ENCODE results near the gene LENG9.
"Not testable (repeated sequence)": the region's sequence is repeated elsewhere in the genome, so short reads cannot be mapped to it uniquely, and the experiment has no call there.

The LENG9 gene

GRCh38 chr19:54458648-54459281 is 4.8 kb downstream of the LENG9 start:
- no peak for DNase-seq

DNA sequence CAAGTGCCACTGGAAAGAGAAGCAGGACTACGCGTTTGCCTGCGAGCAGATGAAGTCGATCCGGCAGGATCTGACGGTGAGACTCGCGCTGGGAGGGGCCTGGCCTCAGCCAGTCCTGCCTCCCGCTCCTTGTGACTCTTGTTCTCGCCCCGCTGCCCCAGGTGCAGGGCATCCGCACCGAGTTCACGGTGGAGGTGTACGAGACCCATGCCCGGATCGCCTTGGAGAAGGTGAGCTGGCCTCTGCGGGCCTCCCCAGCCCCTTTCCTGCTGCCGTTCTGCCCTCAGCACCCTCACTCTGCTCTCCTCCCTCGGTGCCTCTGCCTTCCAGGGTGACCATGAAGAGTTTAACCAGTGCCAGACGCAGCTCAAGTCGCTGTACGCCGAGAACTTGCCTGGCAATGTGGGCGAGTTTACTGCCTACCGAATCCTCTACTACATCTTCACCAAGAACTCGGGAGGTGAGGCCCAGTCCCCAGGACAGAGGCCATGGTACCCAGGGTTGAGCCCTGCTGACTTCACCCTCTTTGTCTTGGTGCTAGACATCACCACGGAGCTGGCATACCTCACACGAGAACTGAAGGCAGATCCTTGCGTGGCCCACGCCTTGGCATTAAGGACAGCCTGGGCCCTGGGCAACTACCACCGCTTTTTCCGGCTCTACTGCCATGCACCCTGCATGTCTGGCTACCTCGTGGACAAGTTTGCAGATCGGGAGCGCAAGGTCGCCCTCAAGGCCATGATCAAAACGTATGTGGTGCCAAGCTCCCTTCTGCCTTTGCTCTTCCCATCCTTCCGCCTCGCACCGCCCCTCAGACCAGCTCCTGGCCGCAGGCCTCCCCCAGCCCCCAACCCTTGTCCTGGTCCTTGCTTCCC is 5.6 kb downstream of the LENG9 start:
- no peak for DNase-seq

- DNase-seq: no peak
Measured at GRCh38 chr19:54456423-54457373, 6.9 kb downstream of the LENG9 start.

DNA sequence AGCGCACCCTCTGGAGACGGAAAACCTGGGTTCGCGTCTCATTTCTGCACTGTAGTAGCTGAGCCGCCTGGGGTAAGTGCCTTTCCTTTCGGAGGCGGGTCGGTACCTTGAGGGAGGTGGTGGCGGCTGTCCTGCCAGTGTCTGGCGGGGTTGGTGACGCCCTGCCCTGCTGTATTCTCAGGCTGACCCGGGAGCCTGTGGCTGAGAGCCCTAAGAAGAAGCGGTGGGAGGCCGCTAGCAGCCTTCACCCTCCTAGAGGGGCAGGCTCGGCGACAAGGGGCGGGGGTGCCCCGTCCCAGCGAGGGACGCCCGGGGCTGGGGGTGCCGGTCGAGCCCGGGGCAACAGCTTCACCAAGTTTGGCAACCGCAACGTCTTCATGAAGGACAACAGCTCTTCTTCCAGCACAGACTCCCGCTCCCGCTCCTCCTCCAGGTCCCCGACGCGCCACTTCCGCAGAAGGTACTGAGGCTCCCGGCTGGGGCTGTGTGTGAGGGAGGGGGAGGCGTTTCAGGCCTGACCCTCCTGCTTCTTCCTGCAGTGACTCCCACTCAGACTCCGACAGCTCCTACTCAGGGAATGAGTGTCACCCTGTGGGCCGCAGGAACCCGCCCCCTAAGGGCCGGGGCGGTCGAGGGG is 7.7 kb downstream of the LENG9 start:
- DNase-seq: no peak

GRCh38 chr19:54454781-54455675 is 8.6 kb downstream of the LENG9 start:
- no peak for DNase-seq

GRCh38 chr19:54453921-54454780 is 9.4 kb downstream of the LENG9 start:
- DNase-seq: no peak

DNA sequence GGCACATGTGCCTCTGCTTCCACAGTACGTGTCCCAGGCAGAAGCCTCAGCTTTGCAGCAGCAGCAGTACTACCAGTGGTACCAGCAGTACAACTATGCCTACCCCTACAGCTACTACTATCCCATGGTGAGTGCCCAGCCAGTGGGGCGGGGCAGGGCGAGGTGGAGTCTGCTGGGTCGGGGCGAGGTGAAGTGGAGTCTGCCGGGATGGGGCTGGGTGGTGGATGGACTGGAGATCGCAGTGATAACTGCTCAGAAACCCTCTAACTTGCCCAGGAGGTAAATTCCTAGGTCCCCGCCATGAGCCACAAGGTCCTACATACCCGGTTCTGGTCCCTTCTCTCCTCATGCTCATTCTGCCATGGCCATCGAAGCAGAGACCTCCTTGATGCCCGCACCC is 11.0 kb downstream of the LENG9 start:
- DNase-seq: no peak

DNA sequence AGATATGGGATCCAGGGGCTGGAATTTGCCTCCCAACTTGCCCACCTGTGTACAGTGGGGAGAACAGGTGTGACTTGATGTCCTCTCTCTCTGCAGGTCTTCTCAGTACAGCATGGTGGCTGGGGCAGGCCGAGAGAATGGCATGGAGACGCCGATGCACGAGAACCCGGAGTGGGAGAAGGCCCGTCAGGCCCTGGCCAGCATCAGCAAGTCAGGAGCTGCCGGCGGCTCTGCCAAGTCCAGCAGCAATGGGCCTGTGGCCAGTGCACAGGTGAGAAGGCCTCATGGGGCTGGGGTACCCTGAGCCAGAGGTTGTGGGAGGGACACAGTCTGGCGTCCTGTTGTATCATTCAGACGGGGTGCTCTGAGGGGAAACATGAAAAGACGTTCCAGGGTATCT is 11.6 kb downstream of the LENG9 start:
- DNase-seq: no peak

DNA sequence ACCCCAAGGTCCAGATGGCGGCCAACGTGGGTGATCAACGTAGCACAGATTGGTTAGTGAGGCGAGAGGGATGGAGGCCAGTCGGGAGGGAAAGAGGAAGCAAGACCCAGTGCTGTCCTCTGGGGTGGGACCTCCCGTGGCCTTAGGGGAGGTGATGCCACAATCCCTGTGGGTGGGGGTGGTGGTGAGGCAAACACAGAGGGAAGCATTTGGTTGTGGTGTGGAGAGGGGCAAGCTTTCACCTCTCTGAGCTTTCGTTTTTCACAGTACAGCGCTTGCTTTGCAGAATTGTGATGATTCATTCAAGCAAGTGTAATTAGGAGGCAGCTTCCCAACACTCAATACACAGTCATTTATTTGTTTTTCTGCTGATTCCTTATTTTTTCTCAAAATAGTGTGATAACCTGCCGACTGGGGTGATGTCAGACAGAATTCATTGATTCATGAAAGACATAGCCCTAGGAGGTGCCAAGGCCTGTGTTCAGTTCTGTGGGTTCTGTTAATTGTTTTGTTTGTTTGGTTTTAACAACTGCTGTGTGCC is 12.2 kb downstream of the LENG9 start:
- no peak for DNase-seq

- peak in 1 of 2 donors; percentile 25 for DNase-seq
Measured at GRCh38 chr19:54449701-54450069, 13.9 kb downstream of the LENG9 start.

DNA sequence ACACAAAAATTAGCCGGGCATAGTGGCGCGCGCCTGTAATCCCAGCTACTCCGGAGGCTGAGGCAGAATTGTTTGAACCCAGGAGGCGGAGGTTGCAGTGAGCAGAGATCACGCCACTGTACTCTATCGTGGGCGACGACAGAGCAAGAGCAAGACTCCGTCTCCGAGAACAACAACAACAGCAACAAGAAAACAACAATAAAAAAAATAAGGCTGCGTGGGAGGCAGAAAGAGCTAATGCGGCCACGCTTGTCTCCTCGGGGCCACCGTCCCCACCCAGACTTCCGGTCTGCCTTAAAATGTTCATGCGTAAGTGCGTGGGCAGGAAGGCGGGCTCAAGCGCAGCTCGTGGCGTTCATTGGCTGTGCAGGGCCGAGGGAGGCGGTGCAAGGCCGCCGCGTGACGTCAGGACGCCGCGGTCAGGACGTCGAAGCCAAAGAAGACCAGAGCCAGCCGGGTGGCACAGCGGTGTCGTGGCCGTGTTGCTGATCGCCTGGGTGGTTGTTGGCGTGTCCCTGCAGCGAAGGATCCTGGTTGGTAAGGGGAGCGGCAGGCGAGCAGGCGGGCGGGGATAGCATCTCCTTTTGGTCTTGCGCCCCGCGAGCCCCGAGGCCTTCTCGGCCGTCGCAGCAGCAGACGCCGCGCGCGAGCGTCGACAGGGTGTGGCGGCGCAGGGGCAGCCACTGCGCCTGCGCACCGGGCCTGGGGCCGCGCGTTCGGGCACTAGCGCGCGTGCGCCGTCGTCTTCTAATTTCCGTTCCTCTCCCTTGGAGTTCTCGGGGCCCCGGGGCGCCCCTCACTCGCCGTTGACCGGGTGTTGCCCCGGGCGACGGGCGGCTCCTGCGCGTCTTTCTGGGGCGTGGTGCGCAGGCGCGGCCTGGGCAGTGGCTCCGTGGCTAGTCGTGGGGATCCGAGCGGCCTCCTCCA is 14.5 kb downstream of the LENG9 start, which contains the start of gene LENG8:
LENG8 (plus strand) TSS at position 426 of the 927 bp plus-strand sequence. CDS start 2,146 bp downstream, outside the sequence.
- DNase-seq: peak; percentile 93 to 95

- peak; percentile 30 to 38 for DNase-seq
Measured at GRCh38 chr19:54448040-54448773, 15.4 kb downstream of the LENG9 start.

DNA sequence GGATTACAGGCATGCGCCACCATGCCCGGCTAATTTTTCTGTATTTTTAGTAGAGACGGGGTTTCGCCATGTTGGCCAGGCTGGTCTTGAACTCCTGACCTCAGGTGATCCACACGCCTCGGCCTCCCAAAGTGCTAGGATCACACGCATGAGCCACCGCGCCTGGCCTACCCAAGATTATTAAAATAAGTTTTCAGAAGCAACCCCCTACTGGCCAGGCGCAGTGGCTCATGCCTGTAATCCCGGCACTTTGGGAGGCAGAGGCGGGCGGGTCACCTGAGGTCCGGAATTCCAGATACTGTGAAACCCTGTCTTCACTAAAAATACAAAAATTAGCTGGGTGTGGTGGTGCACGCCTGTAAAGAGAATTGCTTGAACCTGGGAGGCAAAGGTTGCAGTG is 17.2 kb downstream of the LENG9 start:
- not testable (repeated sequence) for DNase-seq

DNA sequence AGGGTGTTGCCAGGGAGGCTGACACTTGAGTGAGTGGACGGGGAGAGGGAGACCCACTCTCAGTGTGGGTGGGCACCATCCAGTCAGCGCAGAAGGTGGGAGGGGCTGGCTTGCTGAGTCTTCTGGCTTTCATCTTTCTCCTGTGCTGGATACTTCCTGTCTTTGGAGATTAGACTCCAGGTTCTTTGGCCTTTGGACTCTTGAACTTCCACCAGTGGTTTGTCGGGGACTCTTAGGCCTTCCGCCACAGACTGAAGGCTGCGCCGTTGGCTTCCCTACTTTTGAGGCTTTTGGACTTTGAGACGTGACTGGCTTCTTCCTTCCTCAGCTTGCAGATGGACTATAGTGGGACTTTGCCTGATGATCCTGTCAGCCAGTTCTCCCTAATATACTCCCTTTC is 18.8 kb downstream of the LENG9 start:
- no peak for DNase-seq

GRCh38 chr19:54440641-54441040 is 22.9 kb downstream of the LENG9 start:
- no peak for DNase-seq

DNA sequence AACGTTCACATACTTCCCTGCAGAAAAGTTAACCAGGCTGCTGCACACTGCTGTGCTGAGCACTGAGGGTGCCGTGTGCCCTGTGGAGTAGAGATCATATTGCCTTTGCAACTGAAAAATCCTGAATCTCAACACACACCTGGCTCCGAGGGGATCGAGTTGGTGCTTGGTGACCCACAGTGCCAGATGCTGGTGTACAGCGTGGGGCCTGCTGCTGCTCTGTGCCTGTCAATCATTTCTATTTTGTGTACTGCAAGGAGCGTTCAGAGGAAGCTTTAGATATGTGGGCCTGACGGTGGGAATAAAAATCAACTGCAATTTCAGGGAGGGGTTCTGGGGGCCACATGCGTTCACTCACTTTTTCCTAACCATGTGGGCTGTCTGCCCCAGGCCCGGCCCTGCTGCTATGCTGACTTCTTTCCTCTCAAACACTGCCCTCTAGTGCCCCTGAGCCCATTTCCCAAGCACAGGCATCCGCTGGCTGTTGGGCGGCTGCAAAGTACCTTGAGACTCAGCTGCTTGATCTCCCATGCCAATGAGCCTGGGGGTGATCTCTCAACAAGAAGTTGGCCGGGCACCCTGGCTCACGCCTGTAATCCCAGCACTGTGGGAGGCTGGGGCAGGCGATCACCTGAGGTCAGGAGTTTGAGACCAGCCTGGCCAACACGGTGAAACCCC is 24.3 kb downstream of the LENG9 start:
- DNase-seq: peak; percentile 17 to 26

DNA sequence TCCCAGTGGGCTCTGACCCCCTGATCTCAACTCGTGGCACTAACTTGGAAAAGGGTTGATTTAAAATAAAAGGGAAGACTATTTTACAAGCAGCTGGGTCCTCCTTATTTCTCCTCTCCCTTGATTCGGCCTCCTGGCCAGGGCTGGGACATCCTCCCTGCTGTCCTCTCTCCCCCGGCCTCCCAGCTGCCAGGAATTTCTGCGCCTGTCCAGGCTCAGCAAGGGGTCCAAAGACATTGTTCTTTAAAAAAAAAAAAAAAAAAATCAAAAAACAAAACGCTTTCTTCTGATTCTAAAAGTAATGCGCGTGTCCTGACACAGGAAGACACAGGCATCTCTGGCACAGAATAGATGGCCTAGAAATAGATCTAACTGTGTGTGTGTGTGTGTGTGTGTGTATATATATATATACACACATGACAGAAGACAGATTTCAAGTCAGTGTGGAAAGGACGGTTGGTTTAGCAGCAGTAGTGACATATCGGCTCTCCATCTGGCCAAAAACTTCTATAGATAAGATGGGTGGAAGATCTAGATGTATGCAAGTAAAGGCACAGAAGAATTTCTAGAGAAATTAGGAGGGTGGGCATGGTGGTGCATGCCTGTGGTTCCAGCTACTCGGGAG is 26.8 kb downstream of the LENG9 start:
- DNase-seq: no peak

Measured in stimulated activated CD4-positive, alpha-beta T cell treated with anti-CD3 and anti-CD28 coated beads, Interleukin-2, amount 100 ng/mL, for 48 hours (primary cell).